ENCODE data around the gene ZC3H10.

GRCh38 chr12:56116267-56117081 is 1.6 kb upstream of the ZC3H10 start, which contains the start of gene RPL41:
- no peak for TF ChIP-seq CTCF (IDR thresholded peaks at IDR 0.05)
- TF ChIP-seq POLR2AphosphoS5 (IDR thresholded peaks at IDR 0.05; ENCODE audit: insufficient read depth in 1 of 2, low read depth in 1 of 2), result peak; percentile 88 to 97

All from vagina (tissue), 2 donors.